H1 (cell line): ENCODE data around the gene NKAIN4. TPM values are rescaled to one million over a fixed set of nuclear protein-coding genes. Genes with fewer than 3 reads are reported as not detected.

Source experiments
- POU5F1 ChIP-seq: IDR thresholded peaks from 2 replicates; pipeline ENCODE4 v1.6.1; 2011; ENCODE audit warnings: low read depth, mild to moderate bottlenecking, low read length, moderate library complexity
- polyA plus RNA-seq, 7 experiments: library from polyadenylated mRNA; depleted of rRNA in 3 of 7; stranded (reverse) in 5 of 7; unstranded in 2 of 7; fragments of >200 nt in 5 of 7; fragments of 200-250 nt in 2 of 7; gene quantifications; 1 replicate in 5 of 7; 2 replicates in 1 of 7; 4 replicates in 1 of 7; pipeline versions ENCODE4 v1.2.1 to v1.2.3, GENCODE V29; 2011 to 2013; ENCODE audit warnings: missing spikeins in 2 of 7, mixed read lengths in 2 of 7
- total RNA-seq: library from RNA; stranded (reverse); fragmentation: NEBNext Ultra II Directional; extraction: Animal tissue kit (Norgen Biotek cat#: 25700); gene quantifications from 2 replicates; pipeline ENCODE4 v1.2.1, GENCODE V29; 2021
- TF ChIP-seq, protein P1 (sequence below): IDR thresholded peaks from 2 replicates; pipeline ENCODE4 v1.6.1; 2011; ENCODE audit warnings: low read length, improper control_type of control experiment

NKAIN4 gene
- total and polyA plus RNA-seq, 2 of the 8 experiments (the other 6 are each of a cell fraction or from before 2014, with no cell fraction given), result 6.9 to 17.0 TPM

GRCh38 chr20:63261060-63261794 lies 7.0 kb upstream of the NKAIN4 start (continued):
- TF ChIP-seq, protein P1, sequence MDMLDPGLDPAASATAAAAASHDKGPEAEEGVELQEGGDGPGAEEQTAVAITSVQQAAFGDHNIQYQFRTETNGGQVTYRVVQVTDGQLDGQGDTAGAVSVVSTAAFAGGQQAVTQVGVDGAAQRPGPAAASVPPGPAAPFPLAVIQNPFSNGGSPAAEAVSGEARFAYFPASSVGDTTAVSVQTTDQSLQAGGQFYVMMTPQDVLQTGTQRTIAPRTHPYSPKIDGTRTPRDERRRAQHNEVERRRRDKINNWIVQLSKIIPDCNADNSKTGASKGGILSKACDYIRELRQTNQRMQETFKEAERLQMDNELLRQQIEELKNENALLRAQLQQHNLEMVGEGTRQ, result no peak
- no peak for TF ChIP-seq POU5F1
